ENCODE results near the gene PDE10A. TPM values are rescaled to one million over a fixed set of nuclear protein-coding genes. Genes with fewer than 3 reads are reported as not detected.

The PDE10A gene
- total RNA-seq, 1 donor from 2014 or later, result 14.4 TPM

DNA sequence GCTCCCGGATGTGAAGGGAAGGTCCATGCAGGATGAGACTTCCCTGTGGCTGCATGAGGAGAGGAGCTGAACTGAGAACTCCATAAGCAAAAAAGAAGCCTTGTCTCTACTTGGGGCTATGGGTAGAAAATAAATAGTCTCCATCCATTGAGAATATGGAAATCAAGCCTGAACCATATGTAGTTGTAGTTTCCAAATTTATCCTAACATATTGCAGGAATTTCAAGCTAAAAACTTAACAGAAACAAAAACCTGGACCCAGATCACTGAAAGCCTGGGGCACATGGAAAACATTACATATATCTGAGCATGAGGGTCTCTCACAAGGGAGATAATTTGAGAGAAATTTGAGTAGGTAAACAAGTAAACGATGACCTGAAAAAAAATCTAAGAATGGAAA lies 258.7 kb downstream of the PDE10A start:
- peaks cover 12% of the 10 kb centered on the region for H3K36me3 Mint-ChIP-seq (ENCODE audit: insufficient read depth)
- H3K4me3 Mint-ChIP-seq (ENCODE audit: low read depth), result no peak overlapping the region
- no peaks in the 10 kb centered on the region for H3K27me3 Mint-ChIP-seq
- no peaks in the 10 kb centered on the region for H3K4me1 Mint-ChIP-seq (ENCODE audit: low read depth)
- TF ChIP-seq, protein P1, sequence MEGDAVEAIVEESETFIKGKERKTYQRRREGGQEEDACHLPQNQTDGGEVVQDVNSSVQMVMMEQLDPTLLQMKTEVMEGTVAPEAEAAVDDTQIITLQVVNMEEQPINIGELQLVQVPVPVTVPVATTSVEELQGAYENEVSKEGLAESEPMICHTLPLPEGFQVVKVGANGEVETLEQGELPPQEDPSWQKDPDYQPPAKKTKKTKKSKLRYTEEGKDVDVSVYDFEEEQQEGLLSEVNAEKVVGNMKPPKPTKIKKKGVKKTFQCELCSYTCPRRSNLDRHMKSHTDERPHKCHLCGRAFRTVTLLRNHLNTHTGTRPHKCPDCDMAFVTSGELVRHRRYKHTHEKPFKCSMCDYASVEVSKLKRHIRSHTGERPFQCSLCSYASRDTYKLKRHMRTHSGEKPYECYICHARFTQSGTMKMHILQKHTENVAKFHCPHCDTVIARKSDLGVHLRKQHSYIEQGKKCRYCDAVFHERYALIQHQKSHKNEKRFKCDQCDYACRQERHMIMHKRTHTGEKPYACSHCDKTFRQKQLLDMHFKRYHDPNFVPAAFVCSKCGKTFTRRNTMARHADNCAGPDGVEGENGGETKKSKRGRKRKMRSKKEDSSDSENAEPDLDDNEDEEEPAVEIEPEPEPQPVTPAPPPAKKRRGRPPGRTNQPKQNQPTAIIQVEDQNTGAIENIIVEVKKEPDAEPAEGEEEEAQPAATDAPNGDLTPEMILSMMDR (IDR thresholded peaks at IDR 0.05; ENCODE audit: unreplicated experiment), result no peak
- no peak for DNase-seq (ENCODE audit: low spot score, unreplicated experiment)
- peaks cover 5% of the 10 kb centered on the region for H3K9me3 Mint-ChIP-seq (ENCODE audit: low read depth)
- no peak overlapping the region for H3K27ac Mint-ChIP-seq

DNA sequence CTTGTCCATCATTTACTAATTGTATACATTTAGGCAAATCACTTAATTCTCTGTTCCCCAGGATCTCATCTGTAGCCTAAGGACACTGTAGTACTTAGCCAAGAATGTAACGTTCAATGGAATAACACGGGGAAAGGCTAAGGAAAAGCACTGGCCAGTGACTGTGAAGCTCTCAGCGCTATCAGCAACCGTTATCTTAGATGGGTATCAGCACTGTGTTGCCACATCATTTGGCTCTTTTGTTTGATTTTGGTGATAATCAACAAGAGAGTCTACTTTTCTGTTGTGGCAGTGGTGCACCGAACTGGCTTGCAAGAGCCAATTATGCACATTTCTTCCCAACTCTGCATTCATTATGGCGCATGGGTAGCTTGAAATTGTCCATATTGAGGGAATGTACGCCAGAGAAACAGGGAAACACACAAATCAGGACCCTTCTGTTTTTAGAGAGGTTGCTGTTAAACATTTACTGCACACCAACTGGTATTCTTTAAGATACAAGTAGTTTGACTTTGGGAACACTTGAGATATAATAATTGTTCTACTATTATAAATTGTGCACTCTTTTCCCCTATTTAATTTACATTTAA lies 259.9 kb downstream of the PDE10A start:
- TF ChIP-seq, protein P1 (IDR thresholded peaks at IDR 0.05; ENCODE audit: unreplicated experiment), result no peak
- Mint-ChIP-seq H3K36me3 (ENCODE audit: insufficient read depth) (peaks cover 10% of the 10 kb centered on the region), H3K4me1 (ENCODE audit: low read depth) (no peaks in the 10 kb centered on the region), H3K9me3 (ENCODE audit: low read depth) (peaks cover 5% of the 10 kb centered on the region), H3K27me3 (no peaks in the 10 kb centered on the region), H3K27ac (no peak overlapping the region), H3K4me3 (ENCODE audit: low read depth) (no peak overlapping the region)
- no peak for DNase-seq (ENCODE audit: low spot score, unreplicated experiment)

DNA sequence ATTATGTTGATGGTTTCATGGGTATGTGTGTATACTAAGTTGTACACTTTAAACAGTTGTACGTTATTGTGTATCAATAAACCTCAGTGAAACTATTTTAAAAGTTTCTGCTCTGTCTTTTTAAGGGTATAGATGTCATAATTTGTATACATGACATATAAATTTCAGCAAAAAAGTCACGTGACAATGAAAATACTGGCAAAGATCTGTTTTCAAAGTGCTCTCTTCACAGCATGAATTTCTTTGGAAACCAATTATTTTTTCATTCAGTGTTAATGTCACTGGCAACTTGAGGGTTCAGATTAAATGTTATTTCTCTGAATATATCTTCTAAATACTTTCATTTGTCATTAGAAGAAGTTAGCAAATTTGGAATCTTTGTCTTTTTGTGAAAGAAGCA lies 261.9 kb downstream of the PDE10A start:
- Mint-ChIP-seq H3K4me1 (ENCODE audit: low read depth) (no peaks in the 10 kb centered on the region), H3K4me3 (ENCODE audit: low read depth) (no peak overlapping the region)
- TF ChIP-seq, protein P1 (IDR thresholded peaks at IDR 0.05; ENCODE audit: unreplicated experiment), result no peak

DNA sequence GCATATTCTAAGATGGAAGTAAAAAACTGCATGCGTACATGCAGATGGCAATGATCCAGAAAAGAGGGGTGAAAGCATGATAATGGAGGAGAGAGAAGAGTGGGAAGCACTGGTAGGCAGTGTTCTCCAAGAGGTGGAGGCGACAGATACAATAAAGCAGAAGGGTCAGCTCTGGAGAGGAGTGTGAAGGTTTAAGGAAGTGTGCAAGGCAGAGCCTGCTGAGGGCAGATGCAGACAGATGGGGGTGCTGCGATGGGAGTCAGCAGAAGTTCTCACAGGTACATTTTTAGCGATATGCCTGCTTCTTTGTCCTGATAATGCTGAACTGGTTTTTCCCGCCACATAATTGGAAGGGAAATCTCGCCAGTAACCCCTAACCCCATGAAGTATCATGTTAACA lies 272.6 kb downstream of the PDE10A start:
- peaks cover 18% of the 10 kb centered on the region for H3K36me3 Mint-ChIP-seq (ENCODE audit: insufficient read depth)
- TF ChIP-seq, protein P1 (IDR thresholded peaks at IDR 0.05; ENCODE audit: unreplicated experiment), result no peak
- H3K27ac Mint-ChIP-seq, result no peak overlapping the region
- no peaks in the 10 kb centered on the region for H3K27me3 Mint-ChIP-seq
- H3K9me3 Mint-ChIP-seq (ENCODE audit: low read depth), result no peaks in the 10 kb centered on the region
- no peak for DNase-seq (ENCODE audit: low spot score, unreplicated experiment)
- no peaks in the 10 kb centered on the region for H3K4me1 Mint-ChIP-seq (ENCODE audit: low read depth)
- no peak overlapping the region for H3K4me3 Mint-ChIP-seq (ENCODE audit: low read depth)

More for the DNA sequence above, 261.9 kb downstream of the PDE10A start:
- DNase-seq (ENCODE audit: low spot score, unreplicated experiment), result no peak
- H3K9me3 Mint-ChIP-seq (ENCODE audit: low read depth), result peaks cover 5% of the 10 kb centered on the region
- H3K36me3 Mint-ChIP-seq (ENCODE audit: insufficient read depth), result peaks cover 10% of the 10 kb centered on the region
- H3K27me3 Mint-ChIP-seq, result no peaks in the 10 kb centered on the region
- H3K27ac Mint-ChIP-seq, result no peak overlapping the region

DNA sequence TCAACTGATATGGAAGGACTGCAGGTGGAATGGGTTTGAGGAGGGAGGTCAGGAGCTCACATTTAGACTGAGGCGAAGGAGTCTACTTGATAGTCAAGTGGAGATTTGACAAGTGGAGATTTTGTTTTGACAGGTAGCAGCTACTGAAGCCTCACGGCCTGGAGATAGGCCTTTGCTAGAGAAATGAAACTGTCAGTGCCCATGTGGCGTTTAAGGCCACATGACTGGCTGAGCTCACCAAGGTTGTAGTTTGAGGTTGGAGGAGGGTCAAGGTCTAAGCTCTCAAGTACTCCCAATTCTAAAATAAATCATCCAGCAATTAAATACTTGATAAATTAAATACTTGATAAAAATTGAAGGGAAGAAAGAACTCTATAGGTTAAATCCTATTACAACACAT lies 273.5 kb downstream of the PDE10A start:
- Mint-ChIP-seq H3K36me3 (ENCODE audit: insufficient read depth) (peaks cover 19% of the 10 kb centered on the region), H3K27ac (no peak overlapping the region), H3K27me3 (no peaks in the 10 kb centered on the region), H3K4me3 (ENCODE audit: low read depth) (no peak overlapping the region), H3K9me3 (ENCODE audit: low read depth) (no peaks in the 10 kb centered on the region), H3K4me1 (ENCODE audit: low read depth) (no peaks in the 10 kb centered on the region)
- DNase-seq (ENCODE audit: low spot score, unreplicated experiment), result no peak
- TF ChIP-seq, protein P1 (IDR thresholded peaks at IDR 0.05; ENCODE audit: unreplicated experiment), result no peak
